Stimulated activated CD4-positive, alpha-beta T cell treated with anti-CD3 and anti-CD28 coated beads, TNF-alpha, amount 100 ng/mL, for 1 hour (primary cell): ENCODE results near the gene MTG2.
"Not testable (repeated sequence)": the region's sequence is repeated elsewhere in the genome, so short reads cannot be mapped to it uniquely, and the experiment has no call there.

ENCODE experiments used
- DNase-seq, 3 donors: peaks; one replicate each; pipeline ENCODE4 v3.0.0-alpha.2; 2020; ENCODE audit warnings: low read depth in 3 of 3, low spot score in 1 of 3

MTG2 gene

GRCh38 chr20:62143957-62144825 is 38.6 kb upstream of the MTG2 start:
- peak in 1 of 3 donors; percentile 39 for DNase-seq

DNA sequence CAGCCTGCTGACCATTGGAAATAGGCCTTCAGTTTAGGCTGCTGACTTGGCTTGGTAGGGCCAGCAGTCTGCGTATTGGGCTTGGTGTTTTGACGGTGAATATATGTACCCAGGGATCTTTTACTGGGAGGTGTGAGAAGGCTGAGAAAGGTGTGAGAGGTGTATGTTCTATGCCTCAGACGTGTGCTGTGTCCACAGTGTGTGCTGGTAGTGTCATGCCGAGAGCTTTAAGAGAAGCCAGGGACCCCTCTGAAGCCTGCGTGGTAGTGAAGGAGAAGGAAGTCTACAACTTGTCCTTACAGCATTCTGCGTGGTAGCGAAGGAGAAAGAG is 37.2 kb upstream of the MTG2 start:
- no peak for DNase-seq

- no peak for DNase-seq
These were observed 36.6 kb upstream of the MTG2 start for GRCh38 chr20:62146019-62146755.

DNA sequence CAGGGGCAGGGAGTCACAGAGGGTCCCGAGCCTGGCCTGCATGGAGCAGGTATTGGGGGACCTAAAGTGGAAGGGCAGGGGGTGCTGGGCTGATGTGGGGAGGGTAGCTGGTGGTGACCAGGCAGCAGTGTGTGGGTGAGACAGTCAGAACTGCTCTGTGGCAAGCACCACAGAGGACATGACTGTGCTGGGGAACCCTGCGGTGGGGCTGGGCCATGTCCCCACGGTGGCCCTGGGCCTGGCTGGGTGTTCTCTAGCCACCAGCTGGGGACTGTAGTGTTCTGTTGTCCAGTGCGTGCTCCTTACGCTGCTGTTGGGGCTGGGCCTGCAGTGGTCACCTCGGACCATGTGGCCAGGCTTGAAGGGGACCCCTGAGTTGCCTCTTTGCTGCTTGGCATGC is 35.7 kb upstream of the MTG2 start:
- DNase-seq = no peak

GRCh38 chr20:62147528-62147927 is 35.3 kb upstream of the MTG2 start:
- no peak for DNase-seq

DNA sequence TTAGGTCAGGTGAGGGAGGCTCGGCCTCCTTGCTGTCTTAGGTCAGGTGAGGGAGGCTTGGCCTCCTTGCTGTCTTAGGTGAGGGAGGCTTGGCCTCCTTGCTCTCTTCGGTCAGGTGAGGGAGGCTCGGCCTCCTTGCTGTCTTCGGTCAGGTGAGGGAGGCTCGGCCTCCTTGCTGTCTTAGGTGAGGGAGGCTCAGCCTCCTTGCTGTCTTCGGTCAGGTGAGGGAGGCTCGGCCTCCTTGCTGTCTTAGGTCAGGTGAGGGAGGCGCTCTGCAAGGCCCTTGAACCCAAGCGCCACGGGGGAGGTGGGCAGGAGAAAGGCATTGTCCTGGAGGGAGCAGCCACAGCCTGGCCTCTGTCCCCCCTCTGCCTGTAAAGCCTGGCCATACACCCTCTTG is 34.4 kb upstream of the MTG2 start:
- DNase-seq = not testable (repeated sequence)

- no peak for DNase-seq
These were observed 33.9 kb upstream of the MTG2 start for GRCh38 chr20:62148908-62149314.

DNA sequence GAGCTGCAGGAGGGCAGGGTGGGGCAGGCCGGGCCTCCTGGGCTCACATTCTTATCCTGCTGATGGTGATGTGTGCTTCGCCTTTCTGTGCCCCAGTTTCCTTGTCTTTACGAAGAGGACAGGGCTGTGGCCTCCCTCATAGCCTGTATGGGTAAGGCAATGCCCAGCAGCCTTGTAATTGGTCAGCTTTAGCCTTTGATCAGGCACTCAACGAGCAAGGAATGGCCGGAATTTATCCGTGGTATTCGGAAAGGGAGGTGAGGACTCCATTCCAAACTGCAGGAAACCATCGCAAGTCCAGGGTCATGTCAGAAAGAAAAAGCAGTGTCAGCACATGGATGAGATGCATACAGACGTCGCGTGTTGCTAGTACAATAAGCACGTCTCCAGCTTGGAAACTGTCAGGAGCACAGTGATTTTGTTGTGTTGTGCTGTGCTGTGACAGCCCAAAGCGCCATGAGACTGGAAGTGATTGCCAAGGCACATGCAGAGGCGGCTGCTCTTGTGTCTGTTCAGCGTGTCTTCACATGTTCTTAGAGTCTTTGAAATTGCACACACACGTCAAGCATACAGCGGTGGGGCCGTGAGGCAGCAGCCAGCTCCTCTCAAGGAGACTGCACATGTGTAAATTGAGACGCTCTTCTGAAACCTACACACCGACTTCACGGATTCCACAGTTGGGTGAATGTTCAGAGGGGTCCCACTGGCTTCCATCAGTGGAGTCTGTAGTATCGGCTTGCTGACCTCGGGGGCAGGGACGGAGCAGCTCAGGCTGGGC is 33.1 kb upstream of the MTG2 start:
- DNase-seq = no peak

- DNase-seq = no peak
These were observed 32.6 kb upstream of the MTG2 start for GRCh38 chr20:62150310-62150575.

DNA sequence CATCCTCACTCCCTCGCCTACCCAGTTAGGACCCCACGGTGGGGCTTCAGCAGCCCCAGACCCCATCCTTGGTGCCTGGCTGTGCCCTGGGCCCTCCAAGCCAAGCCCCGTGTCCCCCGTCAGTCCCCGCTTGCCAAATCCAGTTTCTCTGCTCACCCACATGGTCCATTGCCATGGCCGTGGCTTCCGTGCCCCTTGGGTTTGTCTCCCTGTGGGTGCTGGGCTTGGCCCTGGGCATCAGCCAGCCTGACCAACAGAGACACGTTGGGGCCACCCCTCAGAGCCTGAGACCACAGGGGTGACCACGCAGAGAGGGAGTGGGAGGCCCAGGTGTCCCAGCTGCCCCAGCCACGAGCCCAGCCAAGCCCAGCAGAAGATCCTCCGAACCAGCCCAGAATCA is 31.6 kb upstream of the MTG2 start:
- no peak for DNase-seq

DNA sequence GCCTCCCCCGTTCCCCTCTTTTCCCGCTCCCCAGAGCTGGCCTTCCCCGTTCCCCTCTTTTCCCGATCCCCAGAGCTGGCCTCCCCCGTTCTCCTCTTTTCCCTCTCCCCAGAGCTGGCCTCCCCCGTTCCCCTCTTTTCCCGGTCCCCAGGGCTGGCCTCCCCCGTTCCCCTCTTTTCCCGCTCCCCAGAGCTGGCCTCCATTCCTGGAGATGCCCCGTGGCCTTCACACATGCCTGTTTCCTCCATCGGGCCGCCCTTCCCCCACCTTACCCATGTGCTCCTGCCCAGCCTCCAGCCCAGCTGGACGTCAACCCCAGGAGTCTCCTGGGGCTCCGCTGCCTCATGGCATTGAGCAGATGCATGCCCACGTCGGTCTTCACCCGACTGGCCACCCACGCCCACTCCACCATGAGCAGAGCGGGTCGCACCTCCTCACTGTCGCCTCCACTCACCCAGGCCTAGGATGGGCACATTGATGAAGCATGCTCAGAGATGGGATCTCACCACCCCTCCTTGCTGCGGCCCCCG is 30.9 kb upstream of the MTG2 start:
- no peak for DNase-seq

GRCh38 chr20:62155428-62156253 is 27.2 kb upstream of the MTG2 start:
- DNase-seq = no peak

DNA sequence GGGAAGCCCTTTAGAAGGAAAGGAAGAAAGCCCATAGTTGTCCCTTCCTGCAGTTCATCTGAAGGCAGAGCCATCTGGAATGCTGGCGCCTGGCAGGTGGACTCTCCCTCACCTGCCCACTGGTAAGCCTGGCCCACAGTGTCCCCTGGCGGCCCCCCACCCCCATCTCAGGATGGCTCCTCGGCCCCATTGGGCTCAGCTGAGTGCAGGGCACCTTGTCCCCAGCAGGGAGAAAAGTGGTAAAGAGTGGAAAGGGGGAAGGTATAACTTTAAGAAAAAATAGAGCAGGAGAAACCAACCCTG is 26.6 kb upstream of the MTG2 start:
- DNase-seq = no peak

- peak; percentile 30 to 61 (median 43) for DNase-seq
These were observed 26.0 kb upstream of the MTG2 start for GRCh38 chr20:62156592-62157386.

DNA sequence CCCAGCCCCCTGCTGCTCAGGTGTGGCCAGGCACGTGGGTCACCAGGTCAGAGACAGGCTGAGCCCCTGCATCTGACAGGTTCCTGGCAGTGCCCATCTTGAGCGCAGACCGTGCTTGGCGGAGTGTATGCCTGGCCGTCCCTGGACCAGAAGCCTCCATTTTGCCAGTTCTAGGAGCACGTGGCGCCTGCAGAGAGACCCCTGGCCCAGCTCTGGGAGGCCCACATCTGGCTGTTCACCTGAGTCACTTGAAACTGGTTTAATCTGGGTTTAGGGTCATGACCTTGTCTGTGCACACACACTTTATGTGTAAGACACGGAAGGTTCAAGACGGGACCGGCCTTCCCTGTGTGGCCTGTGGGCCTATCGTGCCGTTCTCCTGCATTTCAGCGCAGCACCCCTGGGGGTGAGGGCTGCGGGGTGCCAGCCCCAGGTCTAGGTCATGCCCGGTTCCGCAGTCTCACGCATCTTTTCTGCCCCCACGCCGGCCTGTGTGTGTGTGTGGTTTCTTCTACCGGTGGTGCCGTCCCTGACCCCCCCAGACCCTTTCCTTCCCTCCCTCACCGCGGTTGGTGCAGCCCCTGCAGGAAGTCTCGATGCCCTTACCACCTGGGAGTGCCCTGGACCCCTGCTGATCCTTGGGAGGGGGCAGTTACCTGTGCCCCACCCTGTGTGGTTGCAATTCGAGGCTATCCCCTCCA is 25.3 kb upstream of the MTG2 start:
- no peak for DNase-seq

DNA sequence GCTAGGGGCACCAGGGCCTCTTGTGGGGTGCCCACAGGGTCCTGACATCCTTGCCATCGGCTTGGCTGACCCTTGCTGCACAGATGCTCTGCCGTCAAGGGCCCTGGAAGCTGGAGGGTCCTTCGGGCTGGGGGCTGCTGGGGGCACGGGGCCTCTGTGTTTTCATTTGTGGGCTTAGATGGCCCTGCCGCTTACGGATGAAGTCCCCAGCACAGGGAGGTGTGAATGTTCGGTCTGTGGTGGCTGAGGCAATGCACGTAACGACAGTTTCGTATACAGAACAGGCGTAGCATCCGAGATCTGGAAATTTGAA is 24.8 kb upstream of the MTG2 start:
- DNase-seq = no peak

- DNase-seq = no peak
These were observed 24.3 kb upstream of the MTG2 start for GRCh38 chr20:62158541-62158940.

DNA sequence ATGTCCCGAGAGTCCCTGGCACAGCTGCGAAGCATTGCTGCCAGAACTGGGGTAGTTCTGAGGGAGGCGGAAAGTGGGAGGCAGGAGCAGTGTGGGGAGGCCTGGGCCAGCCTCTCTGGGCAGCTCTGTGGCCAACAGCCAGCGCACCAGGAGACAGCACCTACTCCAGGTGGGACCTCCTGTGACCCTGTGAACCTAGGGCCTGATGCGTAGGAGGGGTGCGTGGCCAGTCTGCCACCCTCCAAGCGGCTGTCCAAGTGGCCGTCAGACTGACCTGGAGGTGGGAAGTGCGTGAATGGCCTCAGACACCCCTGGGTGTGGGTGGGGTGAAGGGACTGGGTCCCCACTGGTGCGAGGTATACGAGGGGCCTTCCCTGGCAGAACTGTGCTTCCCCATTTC is 23.8 kb upstream of the MTG2 start:
- no peak for DNase-seq

DNA sequence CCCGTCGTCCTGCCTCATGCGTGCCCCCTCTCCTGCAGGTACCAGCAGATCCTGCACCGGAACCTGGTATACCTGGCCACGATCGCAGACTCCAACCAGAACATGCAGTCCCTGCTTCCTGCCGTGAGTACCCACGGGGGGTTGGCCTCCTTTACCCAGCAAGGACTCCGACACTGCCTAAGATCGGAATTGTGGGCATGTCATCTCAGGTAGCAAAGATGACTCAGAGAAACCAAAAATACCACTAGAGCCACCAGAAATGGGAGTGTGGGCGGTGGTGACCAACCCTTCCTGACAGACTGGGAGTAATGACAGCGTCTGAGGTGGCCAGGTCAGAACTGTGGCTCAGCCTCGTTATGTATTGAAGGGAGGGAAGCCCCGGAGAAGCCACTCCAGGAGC is 23.0 kb upstream of the MTG2 start:
- no peak for DNase-seq

DNA sequence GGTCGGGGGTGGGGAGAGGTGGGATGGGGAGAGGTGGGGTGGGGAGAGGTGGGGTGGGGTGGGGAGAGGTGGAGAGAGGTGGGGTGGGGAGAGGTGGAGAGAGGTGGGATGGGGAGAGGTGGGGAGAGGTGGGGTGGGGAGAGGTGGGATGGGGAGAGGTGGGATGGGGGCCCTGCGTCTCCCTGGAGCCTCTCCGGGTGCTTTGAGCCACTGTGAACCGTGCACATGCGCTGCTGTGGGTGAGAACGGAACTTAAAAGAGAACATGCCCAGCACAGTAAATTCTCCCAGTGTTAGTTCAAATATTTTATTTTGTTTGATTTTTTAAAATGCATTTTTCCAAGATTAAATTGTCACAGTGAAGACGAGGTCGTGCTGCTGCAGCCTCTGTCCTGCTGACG is 22.6 kb upstream of the MTG2 start:
- DNase-seq = no peak
